Measurements from ENCODE around the gene PIP5K1C. TPM values are rescaled to one million over a fixed set of nuclear protein-coding genes. Genes with fewer than 3 reads are reported as not detected.
A peak's percentile ranks its signal among the peaks of the same experiment; 100 is the strongest.
"Not testable (repeated sequence)": the region's sequence is repeated elsewhere in the genome, so short reads cannot be mapped to it uniquely, and the experiment has no call there.

The PIP5K1C gene
- total RNA-seq, 1 donor from 2014 or later = 24.5 TPM

GRCh38 chr19:3672575-3672948 lies 27.7 kb downstream of the PIP5K1C start:
- Mint-ChIP-seq H3K27ac (no peak overlapping the region), H3K9me3 (no peaks in the 10 kb centered on the region)

GRCh38 chr19:3671680-3672574 lies 28.3 kb downstream of the PIP5K1C start:
- Mint-ChIP-seq H3K36me3 (ENCODE audit: low read depth) (peaks cover 4% of the 10 kb centered on the region), H3K4me1 (ENCODE audit: low read depth) (no peaks in the 10 kb centered on the region), H3K4me3 (no peak overlapping the region), H3K27ac (no peak overlapping the region), H3K27me3 (ENCODE audit: insufficient read depth) (no peaks in the 10 kb centered on the region), H3K9me3 (no peaks in the 10 kb centered on the region)
- intact Hi-C loops (cut with micrococcal nuclease) = no loop called here
- no peak for DNase-seq (ENCODE audit: low spot score)

More at GRCh38 chr19:3672575-3672948, 27.7 kb downstream of the PIP5K1C start:
- intact Hi-C loops (cut with micrococcal nuclease) = no loop called here
- H3K27me3 Mint-ChIP-seq (ENCODE audit: insufficient read depth) = no peaks in the 10 kb centered on the region
- peaks cover 4% of the 10 kb centered on the region for H3K36me3 Mint-ChIP-seq (ENCODE audit: low read depth)
- no peaks in the 10 kb centered on the region for H3K4me1 Mint-ChIP-seq (ENCODE audit: low read depth)
- no peak overlapping the region for H3K4me3 Mint-ChIP-seq
- no peak for DNase-seq (ENCODE audit: low spot score)

DNA sequence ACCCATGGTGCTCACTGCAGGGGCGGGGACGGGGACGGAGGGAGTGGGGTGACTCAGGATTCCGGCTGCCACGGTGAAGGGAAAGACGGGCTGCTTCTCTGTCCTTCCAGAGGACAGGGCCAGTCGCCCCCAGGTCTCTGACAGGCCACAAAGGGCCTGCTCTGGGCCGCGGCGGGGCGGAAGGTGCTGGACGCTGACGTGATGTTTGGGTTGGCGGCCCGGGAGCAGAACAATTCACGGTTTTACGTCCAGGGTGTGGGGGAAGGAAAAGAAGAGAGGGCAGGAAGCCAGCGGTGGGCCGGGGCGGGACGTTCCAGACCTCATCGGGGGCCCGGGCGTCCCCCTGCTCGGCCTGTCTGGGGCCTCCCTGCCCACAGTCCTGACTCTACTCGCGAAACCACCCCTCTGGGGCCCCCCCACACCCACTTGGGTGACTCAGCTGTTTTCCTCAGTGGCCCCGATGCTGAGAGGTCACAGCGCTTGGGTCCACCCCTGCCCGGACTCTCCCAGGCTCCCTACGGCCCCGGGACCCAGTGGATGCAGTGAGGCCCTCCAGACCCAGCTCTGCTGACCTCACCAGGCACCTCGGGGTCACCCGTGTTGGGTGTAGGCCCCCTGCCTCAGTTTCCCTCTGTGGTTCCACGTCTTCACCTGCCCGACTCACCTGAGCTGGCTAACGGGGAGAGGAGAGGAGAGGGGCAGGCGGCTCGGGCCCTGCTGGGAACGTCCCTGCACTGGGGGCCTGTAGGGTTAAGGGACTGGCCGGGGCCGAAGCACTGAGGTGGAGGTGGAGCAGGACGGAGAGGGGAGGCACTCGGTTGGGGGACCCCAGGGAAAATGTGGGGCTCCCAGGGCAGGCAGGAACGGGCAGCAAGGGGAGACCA lies 29.2 kb downstream of the PIP5K1C start:
- Mint-ChIP-seq H3K4me1 (ENCODE audit: low read depth) (no peaks in the 10 kb centered on the region), H3K9me3 (no peaks in the 10 kb centered on the region), H3K36me3 (ENCODE audit: low read depth) (peaks cover 7% of the 10 kb centered on the region), H3K27me3 (ENCODE audit: insufficient read depth) (no peaks in the 10 kb centered on the region), H3K4me3 (no peak overlapping the region), H3K27ac (peak overlapping the region; percentile 63)
- intact Hi-C loops (cut with micrococcal nuclease) = no loop called here
- DNase-seq (ENCODE audit: low spot score) = no peak

- H3K36me3 Mint-ChIP-seq (ENCODE audit: low read depth) = peaks cover 7% of the 10 kb centered on the region
- H3K27me3 Mint-ChIP-seq (ENCODE audit: insufficient read depth) = no peaks in the 10 kb centered on the region
- intact Hi-C loops (cut with micrococcal nuclease) = no loop called here
- H3K4me1 Mint-ChIP-seq (ENCODE audit: low read depth) = no peaks in the 10 kb centered on the region
- no peak for DNase-seq (ENCODE audit: low spot score)
- no peaks in the 10 kb centered on the region for H3K9me3 Mint-ChIP-seq
- no peak overlapping the region for H3K4me3 Mint-ChIP-seq
- H3K27ac Mint-ChIP-seq = no peak overlapping the region
Measured at GRCh38 chr19:3669947-3670795, 30.1 kb downstream of the PIP5K1C start.

- H3K4me1 Mint-ChIP-seq (ENCODE audit: low read depth) = no peaks in the 10 kb centered on the region
- H3K27me3 Mint-ChIP-seq (ENCODE audit: insufficient read depth) = no peaks in the 10 kb centered on the region
- intact Hi-C loops (cut with micrococcal nuclease) = no loop called here
- H3K36me3 Mint-ChIP-seq (ENCODE audit: low read depth) = peaks cover 3% of the 10 kb centered on the region
- H3K4me3 Mint-ChIP-seq = no peak overlapping the region
- no peak for DNase-seq (ENCODE audit: low spot score)
- H3K27ac Mint-ChIP-seq = no peak overlapping the region
- H3K9me3 Mint-ChIP-seq = no peaks in the 10 kb centered on the region
Measured at GRCh38 chr19:3669082-3669946, 31.0 kb downstream of the PIP5K1C start.

DNA sequence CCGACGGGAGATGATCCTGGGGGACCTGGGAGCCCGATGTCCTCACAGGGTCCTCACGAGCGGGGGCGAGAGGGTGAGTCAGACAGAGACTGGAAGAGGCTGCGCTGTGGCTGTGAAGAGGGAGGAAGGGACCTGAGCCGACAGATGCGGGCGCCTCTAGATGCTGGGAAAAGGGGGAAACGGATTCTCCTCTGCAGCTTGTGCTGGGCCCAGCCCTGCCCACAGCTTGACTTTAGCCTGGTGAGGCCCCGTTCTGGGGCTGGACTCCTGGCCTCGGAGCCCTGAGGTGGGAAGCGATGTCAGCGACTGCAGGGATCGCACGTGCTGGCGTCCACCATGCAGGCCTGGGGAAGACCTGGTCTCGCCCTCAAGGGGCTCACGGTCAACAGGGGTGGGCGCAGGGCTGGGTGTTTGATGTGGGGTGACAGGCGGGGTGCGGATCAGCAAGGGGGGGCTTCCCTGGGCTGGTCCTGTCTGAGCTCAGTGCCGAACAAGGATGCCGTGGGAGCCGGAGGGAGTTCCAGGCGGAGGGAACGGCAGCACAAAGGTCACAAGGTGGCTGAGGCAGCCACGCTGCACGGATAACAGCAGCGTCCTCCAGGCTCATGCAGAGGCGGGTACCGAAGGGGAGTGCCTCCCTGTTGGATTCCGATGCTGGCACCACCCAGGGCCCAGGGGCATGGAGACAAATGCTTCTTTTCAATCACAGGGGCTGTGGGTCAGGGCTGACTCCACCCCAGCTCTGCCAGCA lies 31.8 kb downstream of the PIP5K1C start:
- no peak overlapping the region for H3K27ac Mint-ChIP-seq
- H3K9me3 Mint-ChIP-seq = no peaks in the 10 kb centered on the region
- no peaks in the 10 kb centered on the region for H3K27me3 Mint-ChIP-seq (ENCODE audit: insufficient read depth)
- H3K4me1 Mint-ChIP-seq (ENCODE audit: low read depth) = no peaks in the 10 kb centered on the region
- intact Hi-C loops (cut with micrococcal nuclease) = no loop called here
- DNase-seq (ENCODE audit: low spot score) = no peak
- H3K36me3 Mint-ChIP-seq (ENCODE audit: low read depth) = peaks cover 3% of the 10 kb centered on the region
- no peak overlapping the region for H3K4me3 Mint-ChIP-seq

GRCh38 chr19:3667766-3668165 lies 32.5 kb downstream of the PIP5K1C start:
- H3K4me1 Mint-ChIP-seq (ENCODE audit: low read depth) = no peaks in the 10 kb centered on the region
- H3K27me3 Mint-ChIP-seq (ENCODE audit: insufficient read depth) = no peaks in the 10 kb centered on the region
- no peaks in the 10 kb centered on the region for H3K9me3 Mint-ChIP-seq
- H3K27ac Mint-ChIP-seq = no peak overlapping the region
- intact Hi-C loops (cut with micrococcal nuclease) = no loop called here
- H3K36me3 Mint-ChIP-seq (ENCODE audit: low read depth) = peaks cover 3% of the 10 kb centered on the region
- no peak overlapping the region for H3K4me3 Mint-ChIP-seq
- DNase-seq (ENCODE audit: low spot score) = no peak

DNA sequence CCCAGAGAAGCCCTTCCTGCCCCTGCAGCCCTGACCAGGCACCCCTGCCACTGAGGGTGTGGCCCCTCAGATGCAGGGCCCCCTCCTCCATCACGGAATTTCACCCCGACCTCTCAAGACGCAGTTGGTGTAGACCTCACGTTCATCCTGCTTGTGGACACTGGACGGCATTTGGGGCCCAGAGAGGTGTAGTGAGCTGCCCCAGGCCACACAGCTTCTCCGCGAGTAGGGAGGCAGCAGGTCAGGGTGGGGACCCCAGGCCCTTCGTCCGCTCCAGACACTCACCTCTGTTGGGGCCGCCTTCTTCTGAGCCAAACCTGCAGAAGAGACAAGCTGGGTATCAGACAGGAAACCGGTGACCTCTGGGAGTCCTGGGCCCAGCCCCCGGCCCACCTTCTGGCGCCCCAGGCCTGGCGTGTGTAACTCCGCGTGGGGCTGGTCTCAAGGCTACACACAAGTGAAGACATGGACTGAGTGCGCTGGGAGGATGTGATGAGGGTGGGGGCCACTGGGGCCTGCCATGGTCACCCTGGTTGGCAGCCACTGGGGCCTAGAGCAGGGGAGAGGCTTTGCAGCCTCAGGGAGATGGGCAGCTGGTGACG lies 33.1 kb downstream of the PIP5K1C start:
- H3K27ac Mint-ChIP-seq = no peak overlapping the region
- no peaks in the 10 kb centered on the region for H3K27me3 Mint-ChIP-seq (ENCODE audit: insufficient read depth)

GRCh38 chr19:3666545-3666856 lies 33.8 kb downstream of the PIP5K1C start:
- not testable (repeated sequence) for H3K36me3 Mint-ChIP-seq (ENCODE audit: low read depth); H3K4me1 Mint-ChIP-seq (ENCODE audit: low read depth); H3K9me3 Mint-ChIP-seq; DNase-seq (ENCODE audit: low spot score); H3K4me3 Mint-ChIP-seq; H3K27me3 Mint-ChIP-seq (ENCODE audit: insufficient read depth); H3K27ac Mint-ChIP-seq
- intact Hi-C loops (cut with micrococcal nuclease) = loop anchor here (1.0 kb wide), 1 partner anchor 34 kb away; the partner anchor contains the start of gene PIP5K1C

More for the DNA sequence above, 33.1 kb downstream of the PIP5K1C start:
- H3K4me1 Mint-ChIP-seq (ENCODE audit: low read depth) = no peaks in the 10 kb centered on the region
- intact Hi-C loops (cut with micrococcal nuclease) = no loop called here
- no peak overlapping the region for H3K4me3 Mint-ChIP-seq
- H3K9me3 Mint-ChIP-seq = no peaks in the 10 kb centered on the region
- no peak for DNase-seq (ENCODE audit: low spot score)
- peaks cover 3% of the 10 kb centered on the region for H3K36me3 Mint-ChIP-seq (ENCODE audit: low read depth)

- H3K36me3 Mint-ChIP-seq (ENCODE audit: low read depth) = peaks cover 3% of the 10 kb centered on the region
- intact Hi-C loops (cut with micrococcal nuclease) = loop anchor here (1.0 kb wide), 2 partner anchors 34 to 40 kb away; partner anchors contain the start of gene PIP5K1C
Measured at GRCh38 chr19:3665681-3666544, 34.4 kb downstream of the PIP5K1C start.

More at GRCh38 chr19:3665681-3666544, 34.4 kb downstream of the PIP5K1C start:
- Mint-ChIP-seq H3K4me1 (ENCODE audit: low read depth) (no peaks in the 10 kb centered on the region), H3K27ac (no peak overlapping the region), H3K27me3 (ENCODE audit: insufficient read depth) (no peaks in the 10 kb centered on the region), H3K9me3 (no peaks in the 10 kb centered on the region), H3K4me3 (no peak overlapping the region)
- peak; percentile 66 for DNase-seq (ENCODE audit: low spot score)

All from activated T-helper 1 cell treated with anti-CD3 and anti-CD28 coated beads, Interleukin-12 subunit alpha, Interleukin-12 subunit beta, Interleukin-2, Interleukin-4 antibody, amounts not matched to agents 30 ng/mL and 10 ng/mL and 1 ng/mL, durations not matched to agents 14 hours and 24 hours and 36 hours (primary cell).